K562 (cell line): ENCODE data around the gene SYNJ2. TPM values are rescaled to one million over a fixed set of nuclear protein-coding genes. Genes with fewer than 3 reads are reported as not detected.

ENCODE experiments used
- ATAC-seq: fragments of 200-7000 bp; cut with Tn5 transposase; 3 replicates; pipeline ENCODE4 v1.9.1; 2020; ENCODE audit warnings: moderate library complexity
- BruUV-seq: library from RNA; stranded (reverse); fragments of 400-500 nt; replicated peaks from 2 replicates; lab custom pipeline; 2021; lab: Mats Ljungman, UMichigan
- CTCF ChIA-PET: fragments of 300-600 bp; formaldehyde crosslinking; extraction: SDS; loops from one replicate; lab custom pipeline; 2021; ENCODE audit warnings: low intra/inter-chr PET ratio; lab: Yijun Ruan, JAX
- POLR2A ChIA-PET: fragments of 300-600, 350-650 bp; sonication (Branson Sonifier 250); formaldehyde crosslinking; extraction: SDS; loops from one replicate; lab custom pipeline; 2021; ENCODE audit warnings: antibody characterized with exemption, inconsistent platforms; lab: Yijun Ruan, JAX
- DNase-seq, 4 experiments: peaks; one replicate each; pipeline versions ENCODE4 v3.0.0 to v3.0.0-alpha.2; 2011 to 2018; ENCODE audit warnings: low spot score in 3 of 4, mixed read lengths in 3 of 4; ENCODE audit errors: extremely low read depth in 1 of 4
- FAIRE-seq: peaks from 2 replicates; lab custom pipeline; 2011; peaks lifted over from hg19 to GRCh38; lab: Jason Lieb, UNC
- H2AFZ ChIP-seq: 2 replicates; pipeline ENCODE4 v1.6.0; 2011; ENCODE audit warnings: low read depth, low read length, control low read depth, inconsistent platforms
- H3K27ac ChIP-seq: fragments of 200-600 bp; 3 replicates; pipeline ENCODE4 v1.8.0; 2011; ENCODE audit warnings: low read depth, mild to moderate bottlenecking, control low read depth, inconsistent platforms, low read length, moderate library complexity, mixed read lengths; ENCODE audit errors: extremely low read depth
- H3K27me3 ChIP-seq, 2 experiments: fragments of 300-600 bp in 1 of 2; 2 replicates in 1 of 2; 3 replicates in 1 of 2; pipeline versions ENCODE4 v1.6.0 to v1.8.0; 2011; ENCODE audit warnings: inconsistent platforms in 2 of 2, low read length in 2 of 2, mild to moderate bottlenecking in 1 of 2, mixed read lengths in 1 of 2, moderate library complexity in 1 of 2; ENCODE audit not compliant: control insufficient read depth in 2 of 2, insufficient read depth in 2 of 2
- H3K36me3 ChIP-seq: fragments of 300-600 bp; 3 replicates; pipeline ENCODE4 v1.8.0; 2011; ENCODE audit warnings: mild to moderate bottlenecking, low read length, inconsistent platforms; ENCODE audit not compliant: control insufficient read depth, insufficient read depth
- H3K4me1 ChIP-seq, 2 experiments: fragments of 200-600 bp in 1 of 2; replicated peaks in 1 of 2; 2 replicates in 1 of 2; 3 replicates in 1 of 2; pipeline versions ENCODE4 v1.5.1 to v1.8.0; 2011; ENCODE audit warnings: inconsistent platforms in 2 of 2, low read length in 2 of 2, mild to moderate bottlenecking in 1 of 2, mixed read lengths in 1 of 2, moderate library complexity in 1 of 2; ENCODE audit not compliant: control insufficient read depth in 2 of 2, insufficient read depth in 2 of 2
- H3K4me2 ChIP-seq: 2 replicates; pipeline ENCODE4 v1.6.1; 2011; ENCODE audit warnings: low read length, control low read depth, inconsistent platforms, mixed read lengths; ENCODE audit not compliant: insufficient read depth
- H3K4me3 ChIP-seq: fragments of 200-600 bp; sonication (generic), shearing (Covaris generic); 2 replicates; pipeline ENCODE4 v1.5.1; 2016; ENCODE audit warnings: control low read depth, inconsistent platforms
- H3K79me2 ChIP-seq: fragments of 200-600 bp; 3 replicates; pipeline ENCODE4 v1.8.0; 2011; ENCODE audit warnings: low read length, inconsistent platforms; ENCODE audit not compliant: control insufficient read depth, insufficient read depth
- H3K9ac ChIP-seq, 2 experiments: 2 replicates each; pipeline versions ENCODE4 v1.6.0 to v1.6.1; 2011; ENCODE audit warnings: low read depth in 2 of 2, low read length in 2 of 2, control low read depth in 1 of 2, inconsistent platforms in 1 of 2, mild to moderate bottlenecking in 1 of 2, mixed read lengths in 1 of 2; ENCODE audit not compliant: insufficient read depth in 1 of 2
- H3K9me1 ChIP-seq: one replicate; pipeline ENCODE4 v1.6.0; 2011; ENCODE audit warnings: inconsistent platforms, mild to moderate bottlenecking, low read length, moderate library complexity; ENCODE audit not compliant: control insufficient read depth, insufficient read depth
- H3K9me3 ChIP-seq: replicated peaks from 2 replicates; pipeline ENCODE4 v1.5.1; 2011; ENCODE audit warnings: low read depth, low read length, inconsistent platforms; ENCODE audit not compliant: control insufficient read depth, insufficient read depth
- H4K20me1 ChIP-seq: replicated peaks from 2 replicates; pipeline ENCODE4 v1.6.1; 2011; ENCODE audit warnings: low read length, inconsistent platforms, mixed read lengths; ENCODE audit not compliant: control insufficient read depth, insufficient read depth
- KLF16 ChIP-seq: IDR thresholded peaks from 2 replicates; pipeline ENCODE4 v1.6.1; 2016; ENCODE audit warnings: antibody characterized with exemption
- TOE1 ChIP-seq, 2 experiments: fragments of 450-650 bp in 1 of 2; sonication (generic) in 1 of 2; formaldehyde crosslinking in 1 of 2; IDR thresholded peaks; 2 replicates each; pipeline versions ENCODE4 v1.7.1 to v1.8.0; 2016 to 2022; ENCODE audit warnings: borderline replicate concordance in 2 of 2, mild to moderate bottlenecking in 2 of 2, antibody characterized with exemption in 1 of 2, inconsistent platforms in 1 of 2, low read depth in 1 of 2, missing genetic modification reagents in 1 of 2, moderate library complexity in 1 of 2
- WGBS: fragments of 100-300 bp; shearing (Covaris generic); methylation state at CpG from one replicate; pipeline ENCODE4 v1.1.6; 2016; ENCODE audit warnings: low coverage, mixed read lengths; ENCODE audit not compliant: insufficient coverage; ENCODE audit errors: missing lambda C conversion rate; 5-methylcytosine and 5-hydroxymethylcytosine counted together
- in situ Hi-C: fragments of 300-500 bp; cut with MboI; formaldehyde crosslinking; loops from 4 replicates; pipeline ENCODE4 v1.15.0; 2018; ENCODE audit warnings: inconsistent platforms, mixed read lengths
- intact Hi-C: fragments of 100-400 bp; cut with micrococcal nuclease; formaldehyde crosslinking; loops from 2 replicates; pipeline ENCODE4 v1.14.2; 2022
- polyA plus RNA-seq, 8 experiments: library from polyadenylated mRNA; depleted of rRNA in 4 of 8; stranded (reverse) in 5 of 8; unstranded in 3 of 8; fragments of >200 nt; fragmentation: Nextera tagmentation in 2 of 8; fragmentation: Illumina TruSeq in 1 of 8; extraction: Ambion mirVana in 2 of 8; extraction: Trizol in 1 of 8; gene quantifications; 2 replicates each; pipeline versions ENCODE4 v1.2.1 to v1.2.3, GENCODE V29; 2011 to 2014; ENCODE audit warnings: inconsistent platforms in 1 of 8, missing spikeins in 1 of 8
- total RNA-seq, 7 experiments: library from RNA; depleted of rRNA in 6 of 7; stranded (reverse); fragments of >200 nt in 6 of 7; fragmentation: Illumina TruSeq in 2 of 7; extraction: Trizol in 2 of 7; gene quantifications; 2 replicates each; pipeline versions ENCODE4 v1.2.1 to v1.2.3, GENCODE V29; 2011 to 2021; ENCODE audit warnings: low replicate concordance in 1 of 7

The SYNJ2 gene
- total and polyA plus RNA-seq, 9 of the 15 experiments (the other 6 are each of a cell fraction or from before 2014, with no cell fraction given), result 3.0 to 27.7 (median 17.8) TPM

GRCh38 chr6:158019416-158019815 is 37.8 kb downstream of the SYNJ2 start:
- BruUV-seq, result no TSS peak

DNA sequence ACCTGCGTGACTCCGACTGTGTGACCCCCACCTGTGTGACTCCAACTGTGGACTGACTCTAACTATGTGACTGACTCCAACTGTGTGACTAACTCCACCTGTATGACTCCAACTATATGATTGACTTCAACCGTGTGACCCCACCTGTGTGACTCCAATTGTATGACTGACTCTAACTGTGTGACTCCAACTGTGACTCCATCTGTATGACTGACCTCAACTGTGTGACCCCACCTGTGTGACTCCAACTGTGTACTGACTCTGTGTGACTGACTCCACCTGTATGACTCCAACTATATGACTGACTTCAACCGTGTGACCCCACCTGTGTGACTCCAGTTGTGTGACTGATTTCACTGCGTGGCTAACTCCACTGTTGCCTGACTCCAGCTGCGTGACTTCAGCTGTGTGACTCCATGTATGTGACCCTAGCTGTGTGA is 38.6 kb downstream of the SYNJ2 start:
- FAIRE-seq, result no peak
- Histone ChIP-seq H2AFZ (no peak overlapping the region), H3K4me3 (no peak overlapping the region), H3K9me3 (no peaks in the 10 kb centered on the region), H3K79me2 (peaks cover 2% of the 10 kb centered on the region; the same call in 1 of the 3 replicates), H3K9me1 (peaks cover 4% of the 10 kb centered on the region), H3K4me2 (no peak overlapping the region), H3K9ac (no peak overlapping the region), H3K27ac (no peak overlapping the region; the same call in 2 of the 3 replicates), H4K20me1 (peaks cover 9% of the 10 kb centered on the region; the same call in 1 of the 2 replicates), H3K27me3 (no peaks in the 10 kb centered on the region), H3K4me1 (peaks cover 10 to 16% of the 10 kb centered on the region in 2 experiments; a peak in 4 of 5 replicates), H3K36me3 (peaks cover 22% of the 10 kb centered on the region; the same call in 2 of the 3 replicates)
- 77% methylated on average over 4 of the region's 6 CpGs for WGBS
- intact Hi-C loops, result no loop called here
- ChIA-PET CTCF (no interaction called here), POLR2A (no interaction called here)
- no peak for DNase-seq
- ATAC-seq, result no peak
- BruUV-seq, result no TSS peak
- in situ Hi-C loops, result no loop called here
- TF ChIP-seq TOE1 (IDR thresholded peaks at IDR 0.05; ENCODE audit: borderline replicate concordance), result no peak
- TF ChIP-seq TOE1 (CRISPR knock-in tag; IDR thresholded peaks at IDR 0.05; ENCODE audit: borderline replicate concordance, low read depth), result no peak

More at GRCh38 chr6:158019416-158019815, 37.8 kb downstream of the SYNJ2 start:
- no peak overlapping the region for H3K4me2 ChIP-seq
- DNase-seq, result no peak
- peaks cover 22% of the 10 kb centered on the region; the same call in 2 of the 3 replicates for H3K36me3 ChIP-seq
- ATAC-seq, result no peak
- TF ChIP-seq KLF16, result no peak
- no peak for FAIRE-seq
- H3K79me2 ChIP-seq, result peaks cover 10% of the 10 kb centered on the region; the same call in 2 of the 3 replicates
- intact Hi-C loops, result no loop called here
- H3K4me1 ChIP-seq, result peaks cover 6 to 14% of the 10 kb centered on the region in 2 experiments; a peak in 3 of 5 replicates
- ChIA-PET POLR2A (interaction anchor here (1.3 kb wide), 1 partner anchor 11 kb away, joined by 7 read pairs; no protein-coding TSS in a partner anchor), CTCF (no interaction called here)
- H3K9ac ChIP-seq, result no peak overlapping the region
- H3K9me3 ChIP-seq, result no peaks in the 10 kb centered on the region
- in situ Hi-C loops, result no loop called here
- H2AFZ ChIP-seq, result no peak overlapping the region
- no peak overlapping the region for H3K27ac ChIP-seq
- peaks cover 9% of the 10 kb centered on the region; the same call in 1 of the 2 replicates for H4K20me1 ChIP-seq
- 88% methylated on average over 8 of the region's 8 CpGs for WGBS
- H3K9me1 ChIP-seq, result peaks cover 4% of the 10 kb centered on the region
- H3K4me3 ChIP-seq, result no peak overlapping the region
- no peaks in the 10 kb centered on the region for H3K27me3 ChIP-seq
